AG04450 (cell line): Measurements from ENCODE around the gene IST1. TPM values are rescaled to one million over a fixed set of nuclear protein-coding genes. Genes with fewer than 3 reads are reported as not detected.

Experiments used
- CTCF ChIA-PET: fragments of 300-600, 350-600 bp; formaldehyde crosslinking; extraction: SDS; loops from one replicate; lab custom pipeline; 2022; ENCODE audit warnings: antibody characterized with exemption, inconsistent platforms; lab: Charles Lee
- POLR2A ChIA-PET: fragments of 350-600 bp; formaldehyde crosslinking; extraction: SDS; loops from one replicate; lab custom pipeline; 2021; ENCODE audit warnings: antibody characterized with exemption, inconsistent platforms; lab: Yijun Ruan, JAX
- DNase-seq: peaks from one replicate; pipeline ENCODE4 v3.0.0-alpha.2; 2011; ENCODE audit warnings: low read depth, low spot score
- H3K27ac ChIP-seq: one replicate; pipeline ENCODE4 v1.5.1; 2012; ENCODE audit warnings: low read depth, low read length, control low read depth
- H3K27me3 ChIP-seq: one replicate; pipeline ENCODE4 v1.6.0; 2012; ENCODE audit warnings: low read length; ENCODE audit not compliant: control insufficient read depth, insufficient read depth
- H3K4me3 ChIP-seq: 2 replicates; pipeline ENCODE4 v1.5.1; 2011; ENCODE audit warnings: mild to moderate bottlenecking, low read depth, low read length, control low read depth
- H3K9me3 ChIP-seq: 2 replicates; pipeline ENCODE4 v1.5.1; 2012; ENCODE audit warnings: low read length; ENCODE audit not compliant: control insufficient read depth, insufficient read depth
- CTCF ChIP-seq: IDR thresholded peaks from 2 replicates; pipeline ENCODE4 v1.5.1; 2011; ENCODE audit warnings: low read depth, low read length, control low read depth, inconsistent platforms
- polyA plus RNA-seq: library from polyadenylated mRNA; depleted of rRNA; stranded (reverse); fragments of >200 nt; gene quantifications from 2 replicates; pipeline ENCODE4 v1.2.3, GENCODE V29; 2011

The IST1 gene
- polyA plus RNA-seq, 1 experiment = 260 TPM

GRCh38 chr16:71943887-71944286 is 48.6 kb downstream of the IST1 start:
- no peaks in the 10 kb centered on the region for H3K27me3 ChIP-seq
- ChIA-PET CTCF (interaction anchor here (0.6 kb wide), 1 partner anchor 13 kb away, joined by 3 read pairs; no protein-coding TSS in a partner anchor), POLR2A (no interaction called here)
- peaks cover 3% of the 10 kb centered on the region; the same call in 1 of the 2 replicates for H3K9me3 ChIP-seq
- no peak overlapping the region for H3K4me3 ChIP-seq
- no peak overlapping the region for H3K27ac ChIP-seq
- no peak for TF ChIP-seq CTCF
- no peak for DNase-seq

- no peak for TF ChIP-seq CTCF
- CTCF ChIA-PET = interaction anchor here (1.3 kb wide), 1 partner anchor 16 kb away, joined by 7 read pairs; no protein-coding TSS in a partner anchor
Measured at GRCh38 chr16:71945616-71946015, 50.3 kb downstream of the IST1 start.

GRCh38 chr16:71952825-71953224 is 57.5 kb downstream of the IST1 start:
- no peak for TF ChIP-seq CTCF
- ChIA-PET CTCF (no interaction called here), POLR2A (no interaction called here)
- no peak for DNase-seq
- H3K27me3 ChIP-seq = peaks cover 6% of the 10 kb centered on the region
- H3K4me3 ChIP-seq = no peak overlapping the region
- peaks cover 3% of the 10 kb centered on the region; the same call in 1 of the 2 replicates for H3K9me3 ChIP-seq
- H3K27ac ChIP-seq = no peak overlapping the region

More at GRCh38 chr16:71945616-71946015, 50.3 kb downstream of the IST1 start:
- no peak overlapping the region for H3K4me3 ChIP-seq
- no peak for DNase-seq
- POLR2A ChIA-PET = interaction anchor here (0.6 kb wide), 1 partner anchor 202 kb away, joined by 3 read pairs; no protein-coding TSS in a partner anchor
- no peaks in the 10 kb centered on the region for H3K9me3 ChIP-seq
- H3K27me3 ChIP-seq = peaks cover 2% of the 10 kb centered on the region
- H3K27ac ChIP-seq = no peak overlapping the region

- ChIA-PET POLR2A (no interaction called here), CTCF (interaction anchor here (2.4 kb wide), 1 partner anchor 71 kb away, joined by 8 read pairs; no protein-coding TSS in a partner anchor)
- no peak for DNase-seq
- Histone ChIP-seq H3K27me3 (peaks cover 6% of the 10 kb centered on the region), H3K9me3 (peaks cover 3% of the 10 kb centered on the region; the same call in 1 of the 2 replicates), H3K27ac (no peak overlapping the region), H3K4me3 (no peak overlapping the region)
- TF ChIP-seq CTCF = no peak
Measured at GRCh38 chr16:71954180-71954579, 58.8 kb downstream of the IST1 start.

- POLR2A ChIA-PET = no interaction called here
- no peak for TF ChIP-seq CTCF
- DNase-seq = no peak
- Histone ChIP-seq H3K27me3 (peaks cover 6% of the 10 kb centered on the region), H3K27ac (no peak overlapping the region), H3K4me3 (no peak overlapping the region), H3K9me3 (peaks cover 3% of the 10 kb centered on the region; the same call in 1 of the 2 replicates)
- CTCF ChIA-PET = interaction anchor here (1.2 to 2.4 kb wide), 2 partner anchors 72 to 73 kb away, joined by 4 to 8 read pairs; no protein-coding TSS in a partner anchor
Measured at GRCh38 chr16:71954699-71955195, 59.4 kb downstream of the IST1 start.
